ENCODE results near the gene RAB17.

RAB17 gene

GRCh38 chr2:237581326-237581725, 9.2 kb downstream of the RAB17 start:
- DNase-seq (ENCODE audit: low read depth in 1 of 2, low spot score in 1 of 2), result no peak

DNA sequence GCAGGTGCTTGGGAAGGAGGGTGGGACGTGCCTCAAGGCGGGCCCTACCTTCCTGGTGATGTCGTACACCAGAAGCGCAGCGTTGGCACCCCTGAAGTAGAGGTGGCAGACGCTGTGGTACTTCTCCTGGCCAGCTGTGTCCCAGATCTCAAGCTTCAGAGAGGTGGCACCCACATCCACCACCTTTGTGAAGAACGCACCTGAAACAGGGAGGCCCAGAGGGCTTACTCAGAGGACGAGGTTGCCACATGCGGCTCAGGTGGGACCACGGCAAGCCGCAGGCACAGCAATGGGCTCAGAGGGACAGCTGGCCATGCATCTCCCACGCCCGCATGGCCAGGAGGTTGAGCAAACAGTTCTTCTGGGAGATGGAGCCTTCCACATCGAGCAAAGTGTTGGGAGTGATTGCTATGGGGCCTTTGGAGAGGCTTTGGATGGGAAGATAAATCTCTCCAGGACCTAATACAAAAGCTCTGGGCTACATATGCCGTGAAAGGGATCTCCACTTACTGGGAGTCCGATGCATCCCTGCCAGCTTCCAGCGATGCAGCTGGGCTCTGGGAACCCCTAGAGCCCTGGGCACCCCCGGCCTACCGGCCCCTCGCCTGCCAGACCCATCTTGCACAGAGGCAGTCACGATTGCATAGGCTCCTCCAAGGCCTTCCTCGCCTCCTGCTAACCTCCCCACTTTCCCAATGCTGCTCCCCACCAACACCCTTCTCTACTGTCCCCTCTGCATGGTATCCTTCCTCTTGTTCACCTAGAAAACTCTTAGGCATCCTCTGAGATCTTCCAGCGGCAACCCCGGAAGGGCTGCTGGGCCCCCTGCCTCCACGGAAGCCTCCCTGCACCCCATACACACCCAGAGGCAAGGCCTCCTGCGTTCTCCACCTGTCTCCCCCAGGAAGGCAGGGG, 12.3 kb downstream of the RAB17 start:
- no peak for DNase-seq (ENCODE audit: low read depth in 1 of 2, low spot score in 1 of 2)

DNA sequence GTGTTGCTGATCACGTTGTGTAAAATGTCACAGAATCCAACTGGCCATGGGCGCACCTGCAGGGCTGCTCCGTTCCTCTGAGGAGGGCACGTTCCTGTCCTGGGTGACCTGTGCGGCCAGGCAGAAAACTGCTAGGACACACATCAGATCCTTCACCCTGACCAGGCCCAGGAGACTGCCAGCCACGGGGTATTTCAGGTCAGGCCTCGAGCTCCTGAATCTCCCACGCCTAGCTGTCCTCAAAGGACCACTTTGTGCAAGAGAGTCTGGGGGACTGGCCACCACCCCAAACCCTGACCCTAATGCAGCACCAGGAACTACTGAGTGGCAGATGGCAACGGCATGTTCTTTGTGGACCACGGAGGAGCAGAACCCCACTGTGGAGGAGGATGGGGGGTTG, 13.1 kb downstream of the RAB17 start:
- no peak for DNase-seq (ENCODE audit: low read depth in 1 of 2, low spot score in 1 of 2)

DNA sequence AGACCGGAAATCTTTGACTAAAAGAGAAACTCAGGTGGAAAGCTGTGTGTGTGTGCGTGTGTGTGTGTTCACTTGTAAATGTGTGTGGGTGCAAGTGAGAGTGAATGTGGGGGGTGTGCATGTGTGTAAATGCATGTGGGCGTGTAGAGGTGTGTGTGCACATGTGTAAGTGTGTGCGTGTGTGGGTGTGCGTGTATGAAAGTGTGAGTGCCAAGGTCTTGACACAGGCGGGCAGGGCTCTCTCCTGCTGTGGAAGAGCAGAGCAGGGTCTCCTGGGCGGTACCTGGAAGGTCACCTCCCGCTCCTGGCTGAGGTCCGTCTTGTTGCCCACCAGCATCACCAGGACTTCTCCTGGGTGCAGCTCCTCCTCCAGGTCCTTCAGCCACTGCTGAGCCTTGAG, 13.6 kb downstream of the RAB17 start:
- DNase-seq (ENCODE audit: low read depth in 1 of 2, low spot score in 1 of 2), result no peak

DNA sequence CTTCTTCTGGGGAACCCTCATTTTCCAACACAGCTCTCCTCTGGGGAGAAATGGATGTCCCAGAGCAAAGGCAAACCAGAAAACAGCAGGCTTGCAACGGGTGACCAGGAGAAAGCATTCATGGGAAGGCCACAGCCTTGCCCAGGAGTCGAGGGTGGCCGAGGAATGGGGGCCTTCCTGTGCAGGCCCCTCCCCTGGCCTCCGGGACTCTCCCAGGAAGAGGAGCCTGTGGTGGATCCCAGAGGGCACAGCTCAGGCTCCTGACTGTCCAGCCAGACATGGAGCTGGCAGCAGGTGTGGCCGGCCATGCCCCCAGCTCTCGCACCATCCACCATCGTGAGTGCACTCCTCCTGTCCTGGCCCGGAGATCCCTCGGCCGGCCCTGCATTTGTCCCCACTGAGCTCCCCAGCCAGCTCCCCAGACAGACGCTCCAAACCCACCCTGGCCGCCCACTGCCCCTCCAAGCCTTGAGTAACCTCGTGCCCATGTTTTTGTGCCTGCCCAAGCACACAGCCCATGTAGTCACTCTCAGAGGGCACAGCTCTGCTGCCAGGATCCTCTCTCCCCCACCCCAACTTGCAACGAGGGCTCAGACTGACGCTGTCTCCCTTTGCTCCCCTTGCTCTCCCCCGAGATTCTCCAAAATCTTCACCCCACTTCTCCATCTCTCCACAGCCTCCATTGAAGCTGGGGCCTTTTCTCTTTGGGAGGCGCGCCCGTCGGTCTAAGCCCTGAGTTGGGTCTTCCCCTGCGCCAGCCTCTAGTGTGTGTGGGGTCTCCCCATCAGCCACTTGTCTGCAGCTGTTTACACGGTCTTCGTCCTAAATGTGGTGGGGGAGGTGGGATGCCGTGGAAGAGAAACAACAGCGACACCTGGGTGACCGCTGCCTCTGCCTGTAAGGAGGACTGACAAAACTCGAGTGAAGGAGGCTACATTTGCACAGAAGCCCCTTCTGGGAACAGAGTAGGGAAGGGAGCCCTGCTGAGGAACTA, 14.4 kb downstream of the RAB17 start:
- DNase-seq (ENCODE audit: low read depth in 1 of 2, low spot score in 1 of 2), result no peak

DNA sequence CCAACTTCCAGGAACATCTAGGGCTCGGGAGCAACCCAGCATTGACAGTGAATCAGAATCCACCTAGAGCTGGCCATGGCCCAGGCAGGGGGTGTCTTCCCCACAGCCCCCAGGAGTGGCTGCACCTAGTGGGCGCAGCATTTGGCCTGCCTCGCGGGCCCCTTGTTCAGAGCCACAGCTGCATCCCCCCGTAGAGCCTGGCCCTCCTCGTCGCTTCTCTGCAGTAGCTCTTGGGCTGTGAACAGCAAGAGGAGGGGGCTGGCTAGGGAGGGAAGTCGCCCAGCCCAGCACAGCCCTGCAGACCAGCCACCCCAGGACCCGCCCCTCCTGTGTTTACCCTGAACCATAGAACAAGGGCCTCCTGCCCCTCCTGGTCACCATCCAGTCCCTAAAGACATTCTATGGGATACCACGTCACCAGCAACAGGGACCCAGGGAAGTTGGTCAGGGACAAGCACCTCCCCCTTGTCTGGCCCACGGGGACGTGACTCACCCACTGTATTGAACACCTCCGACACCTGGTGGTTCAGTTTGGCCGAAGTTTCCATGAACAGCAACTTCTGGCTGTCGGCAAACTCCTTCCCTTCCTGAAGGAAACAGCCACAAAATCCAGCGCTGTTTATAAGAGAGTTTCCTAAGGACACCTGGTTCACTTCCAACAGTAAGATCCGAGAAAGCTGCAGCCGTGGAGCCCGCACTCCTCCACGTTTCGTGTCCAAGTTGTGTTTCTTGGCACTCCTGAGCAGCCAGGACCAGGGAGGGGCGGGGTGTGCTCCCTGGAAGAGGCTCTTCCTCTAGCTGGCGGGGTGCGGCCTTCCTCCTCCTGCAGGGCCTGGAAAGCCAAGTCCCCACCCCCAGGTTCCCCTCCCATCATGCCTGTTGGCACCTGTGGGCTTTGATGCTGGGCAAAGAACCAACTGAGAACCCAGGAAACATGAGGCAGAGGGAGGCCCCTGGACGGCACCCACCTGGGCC, 15.4 kb downstream of the RAB17 start:
- DNase-seq (ENCODE audit: low read depth in 1 of 2, low spot score in 1 of 2), result no peak

GRCh38 chr2:237574467-237574866, 16.1 kb downstream of the RAB17 start:
- no peak for DNase-seq (ENCODE audit: low read depth in 1 of 2, low spot score in 1 of 2)

GRCh38 chr2:237573721-237574415, 16.7 kb downstream of the RAB17 start:
- no peak for DNase-seq (ENCODE audit: low read depth in 1 of 2, low spot score in 1 of 2)

- DNase-seq (ENCODE audit: low read depth in 1 of 2, low spot score in 1 of 2), result no peak
Measured at GRCh38 chr2:237572742-237573101, 17.8 kb downstream of the RAB17 start.

DNA sequence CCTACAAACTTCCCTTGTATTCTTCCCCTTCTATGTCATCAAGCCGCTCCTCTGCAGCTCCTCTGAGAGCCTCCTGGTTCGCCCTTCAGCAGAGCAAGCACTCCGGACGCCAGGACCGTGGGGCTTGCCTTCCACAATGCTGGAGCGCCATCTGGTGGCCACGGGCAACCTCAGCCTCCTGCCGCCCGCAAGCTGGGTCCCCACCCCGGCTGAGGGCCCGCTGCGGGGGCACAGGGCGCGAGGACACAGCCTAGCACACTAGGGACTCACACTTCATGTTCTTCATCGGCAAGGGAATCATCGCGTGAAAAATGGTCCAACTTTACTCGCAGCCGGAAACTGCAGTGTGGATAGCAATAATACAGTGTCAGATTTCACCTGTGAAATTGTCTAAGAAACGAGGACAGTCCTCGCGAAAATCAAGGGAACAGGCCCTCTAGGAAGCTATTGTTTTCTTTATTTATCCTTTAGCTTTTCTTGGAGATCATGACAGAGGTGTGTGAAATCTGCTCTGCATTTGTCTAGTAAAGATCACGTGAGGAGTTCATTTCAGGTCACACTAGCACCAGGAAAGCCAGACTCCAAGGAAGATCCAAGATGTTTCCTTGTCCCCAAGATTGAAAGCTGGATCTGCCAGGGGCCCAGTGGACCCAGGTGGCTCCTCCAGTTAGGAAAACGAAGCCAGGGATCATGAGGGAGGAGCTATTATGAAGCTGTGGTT, 18.4 kb downstream of the RAB17 start:
- DNase-seq (ENCODE audit: low read depth in 1 of 2, low spot score in 1 of 2), result peak; percentile 82 to 88

- no peak for DNase-seq (ENCODE audit: low read depth in 1 of 2, low spot score in 1 of 2)
Measured at GRCh38 chr2:237571551-237571950, 19.0 kb downstream of the RAB17 start.

DNA sequence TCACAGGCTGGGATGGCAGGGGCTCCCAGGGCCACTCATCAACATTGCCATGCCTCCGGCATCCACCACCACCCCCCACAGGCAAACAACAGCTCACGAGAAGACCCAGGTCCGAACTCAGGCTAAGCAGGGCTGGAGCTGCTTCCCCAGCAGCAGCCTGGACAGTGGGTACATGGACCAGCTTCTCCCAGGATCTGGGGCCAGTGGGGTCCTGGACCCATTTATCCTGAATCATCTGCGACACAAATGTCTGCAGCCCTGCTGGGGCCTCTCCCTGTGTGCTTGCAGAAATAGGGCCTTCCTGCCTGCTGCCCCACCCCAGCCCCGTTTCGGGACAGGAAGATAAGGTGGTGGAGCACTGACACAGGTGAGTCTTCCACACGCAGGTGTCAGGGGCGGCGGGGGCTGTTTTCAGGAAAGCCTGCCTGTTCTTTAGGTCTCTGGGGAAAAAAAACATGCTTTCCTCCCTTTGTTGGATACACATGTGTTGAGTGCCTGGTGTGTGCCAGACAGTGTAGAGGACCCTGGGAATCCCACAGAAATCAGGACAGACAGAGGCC, 19.7 kb downstream of the RAB17 start:
- no peak for DNase-seq (ENCODE audit: low read depth in 1 of 2, low spot score in 1 of 2)

DNA sequence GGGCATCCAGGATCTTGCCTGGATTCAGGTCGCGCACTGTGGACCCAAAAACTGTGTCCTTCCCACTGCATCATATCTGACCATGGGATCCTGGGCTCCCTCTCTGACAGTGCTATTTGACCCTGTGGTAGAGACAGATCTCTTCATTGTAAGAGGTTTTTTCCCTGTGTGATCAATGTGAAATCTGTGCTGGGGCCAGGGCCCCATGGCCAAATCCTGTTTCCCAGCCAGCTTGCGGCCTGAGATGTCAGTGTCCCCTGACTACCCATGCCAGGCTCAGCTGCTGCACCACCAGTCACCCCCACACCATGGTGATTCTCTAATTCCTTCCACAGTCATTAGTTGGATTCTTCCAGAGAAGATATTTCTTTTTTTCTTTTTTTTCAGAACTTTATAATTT, 20.6 kb downstream of the RAB17 start:
- DNase-seq (ENCODE audit: low read depth in 1 of 2, low spot score in 1 of 2), result no peak

GRCh38 chr2:237569041-237569440, 21.5 kb downstream of the RAB17 start:
- no peak for DNase-seq (ENCODE audit: low read depth in 1 of 2, low spot score in 1 of 2)

- no peak for DNase-seq (ENCODE audit: low read depth in 1 of 2, low spot score in 1 of 2)
Measured at GRCh38 chr2:237568121-237568660, 22.3 kb downstream of the RAB17 start.

- no peak for DNase-seq (ENCODE audit: low read depth in 1 of 2, low spot score in 1 of 2)
Measured at GRCh38 chr2:237567276-237568029, 23.1 kb downstream of the RAB17 start.

GRCh38 chr2:237566401-237567235, 23.9 kb downstream of the RAB17 start, which contains the start of gene PRLH:
TSS of gene PRLH (plus strand) at chr2:237566574. CDS start at chr2:237566574, 0 bp downstream.
- DNase-seq (ENCODE audit: low read depth in 1 of 2, low spot score in 1 of 2), result no peak
